Prostate gland (tissue), 2 donors: ENCODE results near the gene HHIPL1.

Source experiments
- CTCF ChIP-seq, 4 experiments: fragments of 200-600 bp in 2 of 4; fragments of 450-650 bp in 2 of 4; sonication (generic) in 2 of 4; IDR thresholded peaks; 1 replicate in 3 of 4; 2 replicates in 1 of 4; pipeline ENCODE4 v1.5.1; 2016 to 2019; ENCODE audit warnings: antibody characterized with exemption in 4 of 4, mild to moderate bottlenecking in 2 of 4, moderate library complexity in 2 of 4
- POLR2A ChIP-seq: fragments of 450-650 bp; IDR thresholded peaks from one replicate; pipeline ENCODE4 v1.6.1; 2016; ENCODE audit warnings: antibody characterized with exemption, mild to moderate bottlenecking

GRCh38 chr14:99674064-99674650, 29.2 kb downstream of the HHIPL1 start:
- TF ChIP-seq CTCF (IDR thresholded peaks at IDR 0.05) (no peak), POLR2A (no peak)
